H54 (cell line): ENCODE measurements around the gene KIAA1755.

ENCODE experiments used
- DNase-seq: peaks from one replicate; pipeline ENCODE4 v3.0.0; 2011; ENCODE audit warnings: low spot score, mixed read lengths; ENCODE audit not compliant: insufficient read length
- FAIRE-seq: peaks from 3 replicates; lab custom pipeline; 2011; peaks lifted over from hg19 to GRCh38; lab: Jason Lieb, UNC
- POLR2A ChIP-seq: IDR thresholded peaks from 2 replicates; pipeline ENCODE4 v1.6.1; 2011; ENCODE audit warnings: low read depth, mild to moderate bottlenecking, low read length

The KIAA1755 gene

GRCh38 chr20:38278763-38279162 is 18.2 kb upstream of the KIAA1755 start:
- no peak for FAIRE-seq

GRCh38 chr20:38278131-38278530 is 17.6 kb upstream of the KIAA1755 start:
- FAIRE-seq: no peak
- DNase-seq: no peak
- no peak for TF ChIP-seq POLR2A

More at GRCh38 chr20:38278763-38279162, 18.2 kb upstream of the KIAA1755 start:
- no peak for TF ChIP-seq POLR2A
- DNase-seq: no peak

GRCh38 chr20:38277691-38278090 is 17.2 kb upstream of the KIAA1755 start:
- FAIRE-seq (no peak), DNase-seq (no peak)
- no peak for TF ChIP-seq POLR2A

- no peak for TF ChIP-seq POLR2A
- DNase-seq: no peak
- FAIRE-seq: no peak
Measured at GRCh38 chr20:38277285-38277684, 16.8 kb upstream of the KIAA1755 start.

GRCh38 chr20:38275815-38276550 is 15.4 kb upstream of the KIAA1755 start:
- DNase-seq: no peak
- no peak for TF ChIP-seq POLR2A
- FAIRE-seq: no peak

GRCh38 chr20:38272961-38273360 is 12.4 kb upstream of the KIAA1755 start:
- TF ChIP-seq POLR2A: no peak
- no peak for DNase-seq
- no peak for FAIRE-seq

GRCh38 chr20:38272398-38272797 is 11.9 kb upstream of the KIAA1755 start:
- no peak for DNase-seq
- no peak for TF ChIP-seq POLR2A
- no peak for FAIRE-seq

- FAIRE-seq: no peak
- TF ChIP-seq POLR2A: no peak
- no peak for DNase-seq
Measured at GRCh38 chr20:38271608-38272120, 11.1 kb upstream of the KIAA1755 start.

GRCh38 chr20:38270869-38271605 is 10.5 kb upstream of the KIAA1755 start:
- TF ChIP-seq POLR2A: no peak
- peak; percentile 91 for DNase-seq
- peak; percentile 20 for FAIRE-seq

GRCh38 chr20:38269715-38270114 is 9.2 kb upstream of the KIAA1755 start:
- FAIRE-seq: no peak
- DNase-seq: no peak
- TF ChIP-seq POLR2A: no peak

- no peak for FAIRE-seq
- TF ChIP-seq POLR2A: no peak
Measured at GRCh38 chr20:38269040-38269439, 8.5 kb upstream of the KIAA1755 start.

GRCh38 chr20:38267901-38268514 is 7.5 kb upstream of the KIAA1755 start:
- TF ChIP-seq POLR2A: no peak
- no peak for DNase-seq
- FAIRE-seq: no peak

More at GRCh38 chr20:38269040-38269439, 8.5 kb upstream of the KIAA1755 start:
- DNase-seq: no peak

GRCh38 chr20:38267296-38267695 is 6.8 kb upstream of the KIAA1755 start:
- DNase-seq: no peak
- no peak for TF ChIP-seq POLR2A
- no peak for FAIRE-seq

- no peak for TF ChIP-seq POLR2A
- DNase-seq: no peak
- no peak for FAIRE-seq
Measured at GRCh38 chr20:38266426-38266825, 5.9 kb upstream of the KIAA1755 start.
